Gastroesophageal sphincter (tissue), 3 donors: ENCODE results near the gene TCTA.

Experiments
- EP300 ChIP-seq: sonication (generic); formaldehyde crosslinking; IDR thresholded peaks from one replicate; pipeline ENCODE4 v1.6.1; 2017; ENCODE audit warnings: antibody characterized with exemption, mild to moderate bottlenecking
- POLR2A ChIP-seq, 2 donors: fragments of 450-650 bp; IDR thresholded peaks; one replicate each; pipeline ENCODE4 v1.6.1; 2017; ENCODE audit warnings: antibody characterized with exemption in 2 of 2, mild to moderate bottlenecking in 2 of 2, moderate library complexity in 1 of 2
- POLR2AphosphoS5 ChIP-seq: sonication (generic); formaldehyde crosslinking; IDR thresholded peaks from one replicate; pipeline ENCODE4 v1.6.1; 2017; ENCODE audit warnings: antibody characterized with exemption
- TF ChIP-seq, protein P1 (sequence below), 4 experiments: fragments of 200-600 bp in 2 of 4; fragments of 450-650 bp in 2 of 4; sonication (generic) in 1 of 4; IDR thresholded peaks; one replicate each; pipeline ENCODE4 v1.5.1; 2017 to 2019; ENCODE audit warnings: antibody characterized with exemption in 4 of 4, mild to moderate bottlenecking in 2 of 4, moderate library complexity in 2 of 4

GRCh38 chr3:49416867-49417266 lies 4.6 kb downstream of the TCTA start:
- TF ChIP-seq, protein P1, sequence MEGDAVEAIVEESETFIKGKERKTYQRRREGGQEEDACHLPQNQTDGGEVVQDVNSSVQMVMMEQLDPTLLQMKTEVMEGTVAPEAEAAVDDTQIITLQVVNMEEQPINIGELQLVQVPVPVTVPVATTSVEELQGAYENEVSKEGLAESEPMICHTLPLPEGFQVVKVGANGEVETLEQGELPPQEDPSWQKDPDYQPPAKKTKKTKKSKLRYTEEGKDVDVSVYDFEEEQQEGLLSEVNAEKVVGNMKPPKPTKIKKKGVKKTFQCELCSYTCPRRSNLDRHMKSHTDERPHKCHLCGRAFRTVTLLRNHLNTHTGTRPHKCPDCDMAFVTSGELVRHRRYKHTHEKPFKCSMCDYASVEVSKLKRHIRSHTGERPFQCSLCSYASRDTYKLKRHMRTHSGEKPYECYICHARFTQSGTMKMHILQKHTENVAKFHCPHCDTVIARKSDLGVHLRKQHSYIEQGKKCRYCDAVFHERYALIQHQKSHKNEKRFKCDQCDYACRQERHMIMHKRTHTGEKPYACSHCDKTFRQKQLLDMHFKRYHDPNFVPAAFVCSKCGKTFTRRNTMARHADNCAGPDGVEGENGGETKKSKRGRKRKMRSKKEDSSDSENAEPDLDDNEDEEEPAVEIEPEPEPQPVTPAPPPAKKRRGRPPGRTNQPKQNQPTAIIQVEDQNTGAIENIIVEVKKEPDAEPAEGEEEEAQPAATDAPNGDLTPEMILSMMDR (IDR thresholded peaks at IDR 0.05), result no peak
- TF ChIP-seq POLR2AphosphoS5 (no peak), POLR2A (IDR thresholded peaks at IDR 0.05) (no peak), EP300 (no peak)
